GM19240 (cell line): Measurements from ENCODE around the gene FAM177A1.

Experiments used
- DNase-seq: peaks from one replicate; pipeline ENCODE4 v3.0.0; 2011; ENCODE audit warnings: low spot score; ENCODE audit not compliant: insufficient read length

The FAM177A1 gene

GRCh38 chr14:35122696-35123387 lies 76.8 kb downstream of the FAM177A1 start:
- no peak for DNase-seq

- DNase-seq = no peak
These were observed 77.3 kb downstream of the FAM177A1 start for GRCh38 chr14:35123388-35123703.

GRCh38 chr14:35124127-35124526 lies 78.1 kb downstream of the FAM177A1 start:
- no peak for DNase-seq
